ENCODE results near the gene NOSIP. TPM values are rescaled to one million over a fixed set of nuclear protein-coding genes. Genes with fewer than 3 reads are reported as not detected.
A peak's percentile ranks its signal among the peaks of the same experiment; 100 is the strongest.

Gene NOSIP
- total and polyA plus RNA-seq, 7 donors = 53.9 to 104 (median 69.9) TPM

DNA sequence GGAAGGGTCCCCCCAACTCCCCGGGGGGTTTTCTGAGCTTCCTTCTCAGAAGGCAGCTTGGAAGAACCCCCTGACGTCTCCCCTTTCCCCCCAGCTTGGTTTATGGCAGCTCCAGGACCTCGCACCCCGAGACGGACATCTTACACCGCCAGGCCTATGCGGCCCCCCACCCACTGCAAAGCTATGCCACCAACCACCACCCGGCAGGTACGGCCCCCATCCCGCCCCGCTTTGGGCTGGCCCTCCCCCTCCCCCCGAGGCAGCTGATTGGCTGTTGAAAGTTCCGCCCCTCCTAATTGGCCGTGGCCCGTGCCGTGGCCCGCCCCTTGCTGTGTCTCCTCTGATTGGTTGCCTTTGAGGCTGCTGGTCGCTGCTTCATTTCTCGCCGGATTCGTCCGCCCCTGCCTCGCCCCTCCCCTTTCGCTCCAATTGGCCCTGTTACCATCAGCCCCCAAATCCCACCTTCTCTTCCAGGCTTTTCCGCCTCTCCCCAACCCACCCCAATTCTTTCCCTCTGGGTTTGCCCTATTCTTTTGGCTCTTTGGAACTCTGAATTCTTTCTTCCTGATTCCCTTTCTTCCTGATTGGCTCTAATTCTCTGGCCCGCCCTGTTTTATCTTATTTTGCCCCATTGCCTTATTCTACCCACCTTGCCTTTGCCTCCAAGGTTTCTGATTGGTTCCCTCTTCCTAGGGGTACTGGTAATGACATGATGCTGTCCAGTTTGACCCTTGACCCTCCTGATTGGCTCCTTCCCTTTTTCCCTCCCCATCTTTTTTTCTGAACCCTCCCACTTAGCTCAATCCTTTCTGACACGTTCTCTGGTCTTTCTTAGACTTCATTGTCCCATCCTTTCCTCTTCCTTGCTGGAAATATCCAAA, 13.1 kb upstream of the NOSIP start:
- intact Hi-C loops (cut with DNase I) = loop anchor here (5.0 kb wide), 1 partner anchor 44 kb away; no protein-coding TSS in a partner anchor
- peak; percentile 77 to 83 (median 80) for ATAC-seq
- Histone ChIP-seq H3K27me3 (ENCODE audit: insufficient read depth in 3 of 3, low read length in 2 of 3) (no peaks in the 10 kb centered on the region), H3K27ac (peak overlapping the region; percentile 93), H3K4me1 (peaks cover 16% of the 10 kb centered on the region), H3K9me3 (no peaks in the 10 kb centered on the region), H3K4me3 (peak overlapping the region; percentile 78), H3K36me3 (ENCODE audit: insufficient read depth in 1 of 2, low read depth in 1 of 2) (peaks cover 0 to 44% of the 10 kb centered on the region in 2 donors)
- TF ChIP-seq, protein P1, sequence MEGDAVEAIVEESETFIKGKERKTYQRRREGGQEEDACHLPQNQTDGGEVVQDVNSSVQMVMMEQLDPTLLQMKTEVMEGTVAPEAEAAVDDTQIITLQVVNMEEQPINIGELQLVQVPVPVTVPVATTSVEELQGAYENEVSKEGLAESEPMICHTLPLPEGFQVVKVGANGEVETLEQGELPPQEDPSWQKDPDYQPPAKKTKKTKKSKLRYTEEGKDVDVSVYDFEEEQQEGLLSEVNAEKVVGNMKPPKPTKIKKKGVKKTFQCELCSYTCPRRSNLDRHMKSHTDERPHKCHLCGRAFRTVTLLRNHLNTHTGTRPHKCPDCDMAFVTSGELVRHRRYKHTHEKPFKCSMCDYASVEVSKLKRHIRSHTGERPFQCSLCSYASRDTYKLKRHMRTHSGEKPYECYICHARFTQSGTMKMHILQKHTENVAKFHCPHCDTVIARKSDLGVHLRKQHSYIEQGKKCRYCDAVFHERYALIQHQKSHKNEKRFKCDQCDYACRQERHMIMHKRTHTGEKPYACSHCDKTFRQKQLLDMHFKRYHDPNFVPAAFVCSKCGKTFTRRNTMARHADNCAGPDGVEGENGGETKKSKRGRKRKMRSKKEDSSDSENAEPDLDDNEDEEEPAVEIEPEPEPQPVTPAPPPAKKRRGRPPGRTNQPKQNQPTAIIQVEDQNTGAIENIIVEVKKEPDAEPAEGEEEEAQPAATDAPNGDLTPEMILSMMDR (IDR thresholded peaks at IDR 0.05) = no peak
- 5 to 10% (median 6%) methylated on average over 15 to 27 of the region's 27 CpGs for WGBS, 3 donors
- peak; percentile 95 to 97 for DNase-seq

DNA sequence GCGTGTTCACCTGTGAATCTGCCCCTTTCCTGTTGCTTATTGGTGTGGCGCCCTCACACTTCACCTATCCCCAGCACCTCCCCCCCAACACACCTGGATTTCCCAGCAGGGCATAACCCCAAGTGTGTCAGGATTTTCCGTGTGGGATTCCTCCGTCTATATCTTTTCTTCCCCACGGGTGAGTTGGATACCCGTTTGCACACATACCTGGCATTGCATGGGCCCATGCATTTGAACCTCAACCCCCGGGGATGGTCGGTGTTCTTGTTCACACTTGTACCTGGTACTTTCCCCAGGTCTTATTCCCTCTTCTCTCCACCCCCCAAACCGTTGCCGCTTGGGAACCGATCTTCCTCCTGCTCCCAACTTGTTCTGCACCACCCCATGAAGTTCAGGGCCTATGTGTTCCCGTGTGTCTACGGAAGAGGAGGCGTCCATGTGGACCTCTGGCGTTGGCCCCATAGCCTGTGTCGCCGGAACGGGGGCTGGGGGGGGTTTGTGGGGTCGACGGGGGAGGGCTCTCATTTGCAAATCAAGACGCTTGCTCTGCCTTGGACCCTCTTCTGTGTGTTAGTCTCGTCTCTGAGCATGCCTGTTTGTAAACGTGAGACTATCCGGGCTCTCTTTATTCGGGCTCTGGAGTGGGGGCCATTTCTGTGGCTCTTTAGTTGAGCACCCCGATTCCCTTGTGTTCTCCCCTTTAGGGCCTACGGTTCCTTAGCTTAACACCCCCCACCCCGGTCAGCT, 12.3 kb upstream of the NOSIP start:
- ATAC-seq = no peak
- 7 to 13% (median 7%) methylated on average over 28 of the region's 28 CpGs for WGBS, 3 donors
- Histone ChIP-seq H3K4me1 (peaks cover 16% of the 10 kb centered on the region), H3K27ac (peak overlapping the region; percentile 93), H3K36me3 (ENCODE audit: insufficient read depth in 1 of 2, low read depth in 1 of 2) (peaks cover 0 to 38% of the 10 kb centered on the region in 2 donors), H3K27me3 (ENCODE audit: insufficient read depth in 3 of 3, low read length in 2 of 3) (no peaks in the 10 kb centered on the region), H3K4me3 (peak overlapping the region; percentile 78), H3K9me3 (no peaks in the 10 kb centered on the region)
- no peak for DNase-seq
- TF ChIP-seq, protein P1 (IDR thresholded peaks at IDR 0.05) = no peak
- intact Hi-C loops (cut with DNase I) = loop anchor here (5.0 kb wide), 1 partner anchor 45 kb away; no protein-coding TSS in a partner anchor

DNA sequence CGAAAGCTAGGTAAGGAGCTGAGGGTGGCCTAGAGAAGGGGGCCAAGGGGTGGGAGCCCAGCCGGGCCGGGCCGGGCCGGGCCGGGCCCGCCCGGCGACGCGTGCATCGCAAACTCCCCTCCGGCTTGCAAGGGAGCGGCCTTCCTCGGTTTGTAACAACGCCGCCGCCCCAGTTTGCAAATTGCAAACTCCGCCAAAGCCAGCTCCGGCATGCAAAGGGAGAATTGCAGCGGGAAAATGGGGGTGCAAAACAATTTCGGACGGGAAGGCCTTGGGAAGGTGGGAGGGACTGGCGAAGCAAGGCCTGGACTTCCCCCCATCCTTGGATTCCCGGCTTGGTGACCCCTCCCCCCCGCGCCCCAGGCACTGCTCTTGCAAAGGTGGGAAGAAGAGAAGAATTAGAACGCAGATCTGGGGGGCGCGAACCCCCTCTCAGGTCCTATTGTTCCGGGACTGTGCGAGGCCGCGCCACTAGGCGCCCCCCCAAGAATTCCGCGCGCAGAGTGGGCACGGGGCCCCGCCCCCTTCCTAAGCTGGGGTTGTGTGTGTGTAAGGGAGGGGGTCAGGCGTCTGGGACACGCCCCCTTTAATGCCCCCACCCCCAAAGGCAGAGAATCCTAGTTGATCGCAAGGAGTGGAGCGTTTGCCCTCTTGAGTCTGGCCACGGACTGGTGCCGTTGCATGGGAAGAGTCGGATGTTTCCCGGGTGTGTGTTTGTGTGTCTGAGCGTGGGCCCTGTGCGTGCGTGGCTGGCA, 11.6 kb upstream of the NOSIP start:
- DNase-seq (peak; percentile 40 to 67), ATAC-seq (no peak)
- TF ChIP-seq, protein P1 (IDR thresholded peaks at IDR 0.05) = no peak
- peak overlapping the region; percentile 78 for H3K4me3 ChIP-seq
- H3K36me3 ChIP-seq (ENCODE audit: insufficient read depth in 1 of 2, low read depth in 1 of 2) = peaks cover 0 to 30% of the 10 kb centered on the region in 2 donors
- peak overlapping the region; percentile 93 for H3K27ac ChIP-seq
- H3K4me1 ChIP-seq = peaks cover 16% of the 10 kb centered on the region
- no peaks in the 10 kb centered on the region for H3K9me3 ChIP-seq
- 1 to 2% (median 1%) methylated on average over 48 to 51 of the region's 51 CpGs for WGBS, 3 donors
- intact Hi-C loops (cut with DNase I) = loop anchor here (5.0 kb wide), 1 partner anchor 45 kb away; no protein-coding TSS in a partner anchor
- no peaks in the 10 kb centered on the region for H3K27me3 ChIP-seq (ENCODE audit: insufficient read depth in 3 of 3, low read length in 2 of 3)

DNA sequence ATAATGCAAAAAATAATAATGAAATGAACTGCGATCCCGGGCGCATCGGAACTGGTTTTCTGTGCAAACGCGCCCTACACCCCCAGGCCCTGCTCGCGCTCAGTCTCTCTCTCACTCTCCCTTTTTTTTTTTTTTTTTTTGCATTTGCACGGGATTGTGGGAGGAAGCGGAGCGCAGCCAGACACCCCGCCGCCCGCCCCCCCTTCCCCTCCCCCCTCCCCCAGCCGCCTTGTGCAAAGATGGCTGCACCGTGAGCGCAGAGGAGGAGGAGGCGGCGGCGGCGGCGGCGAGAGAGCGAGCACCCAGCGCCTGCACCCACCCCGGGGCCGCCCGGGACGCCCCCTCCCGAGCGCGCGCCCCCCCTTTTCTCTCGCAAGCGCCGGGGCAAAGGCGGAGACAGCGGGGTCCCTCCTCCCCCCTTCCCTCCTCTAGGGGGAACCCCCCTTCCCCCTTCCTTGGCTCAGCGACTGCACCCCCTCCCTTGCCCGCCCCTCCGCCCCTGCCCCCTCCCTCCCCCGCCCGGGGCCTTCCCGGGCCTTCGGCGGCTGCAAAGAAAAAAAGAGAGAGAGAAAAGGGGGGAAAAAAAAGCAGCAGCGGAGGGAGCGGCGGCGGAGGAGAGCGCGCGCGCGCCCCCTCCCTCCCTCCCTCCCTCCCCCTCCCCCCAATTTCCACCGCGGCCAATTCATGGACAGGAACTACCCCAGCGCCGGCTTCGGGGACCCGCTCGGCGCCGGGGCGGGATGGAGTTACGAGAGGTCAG, 10.8 kb upstream of the NOSIP start, which contains the start of gene PRR12:
TSS of gene PRR12 (plus strand) at position 212 of the 760 bp plus-strand sequence. CDS start at position 685, 473 bp downstream.
- peak; percentile 23 to 68 (median 50) for ATAC-seq

More for the DNA sequence above, 10.8 kb upstream of the NOSIP start, which contains the start of gene PRR12:
- peaks cover 16% of the 10 kb centered on the region for H3K4me1 ChIP-seq
- no peaks in the 10 kb centered on the region for H3K27me3 ChIP-seq (ENCODE audit: insufficient read depth in 3 of 3, low read length in 2 of 3)
- peaks cover 0 to 22% of the 10 kb centered on the region in 2 donors for H3K36me3 ChIP-seq (ENCODE audit: insufficient read depth in 1 of 2, low read depth in 1 of 2)
- H3K4me3 ChIP-seq = peak within 1 kb of the TSS; percentile 78
- peak; percentile 60 to 81 for DNase-seq
- H3K27ac ChIP-seq = peak within 1 kb of the TSS; percentile 93
- intact Hi-C loops (cut with DNase I) = loop anchor here (5.0 kb wide), 1 partner anchor 46 kb away; no protein-coding TSS in a partner anchor
- WGBS, 3 donors = 0 to 1% (median 1%) methylated on average over 10 to 54 of the region's 66 CpGs
- H3K9me3 ChIP-seq = no peaks in the 10 kb centered on the region
- TF ChIP-seq, protein P1 (IDR thresholded peaks at IDR 0.05) = no peak

Measured in psoas muscle (tissue), 8 donors.